Smooth muscle cell (in vitro differentiated cells): ENCODE results near the gene MAD1L1. TPM values are rescaled to one million over a fixed set of nuclear protein-coding genes. Genes with fewer than 3 reads are reported as not detected.
A peak's percentile ranks its signal among the peaks of the same experiment; 100 is the strongest.

ENCODE experiments used
- DNase-seq: peaks from one replicate; lab custom pipeline; 2025; ENCODE audit not compliant: unreplicated experiment; lab: John Stamatoyannopoulos, UW
- H2AFZ ChIP-seq: fragments of 200-600 bp; sonication (generic); 2 replicates; pipeline ENCODE4 v1.6.0; 2016; ENCODE audit warnings: antibody characterized with exemption, low read depth, mild to moderate bottlenecking
- H3F3A ChIP-seq: fragments of 200-600 bp; sonication (generic); 2 replicates; pipeline ENCODE4 v1.6.0; 2017; ENCODE audit warnings: antibody characterized with exemption, low read depth
- H3K27ac ChIP-seq: fragments of 200-600 bp; sonication (generic); 2 replicates; pipeline ENCODE4 v1.5.1; 2016; ENCODE audit warnings: low read depth, mild to moderate bottlenecking
- H3K27me3 ChIP-seq: fragments of 200-600 bp; sonication (generic); 2 replicates; pipeline ENCODE4 v1.6.1; 2016; ENCODE audit warnings: low read depth, mild to moderate bottlenecking
- H3K36me3 ChIP-seq: fragments of 200-600 bp; sonication (generic); 2 replicates; pipeline ENCODE4 v1.5.1; 2016; ENCODE audit warnings: low read depth
- H3K4me1 ChIP-seq: fragments of 200-600 bp; sonication (generic); 2 replicates; pipeline ENCODE4 v1.5.1; 2016; ENCODE audit warnings: low read depth
- H3K4me2 ChIP-seq: fragments of 200-600 bp; sonication (generic); 2 replicates; pipeline ENCODE4 v1.6.0; 2016; ENCODE audit warnings: mild to moderate bottlenecking
- H3K4me3 ChIP-seq: fragments of 200-600 bp; sonication (generic); 2 replicates; pipeline ENCODE4 v1.5.1; 2016; ENCODE audit warnings: mild to moderate bottlenecking
- H3K79me2 ChIP-seq: fragments of 200-600 bp; sonication (generic); 2 replicates; pipeline ENCODE4 v1.6.0; 2016; ENCODE audit warnings: low read depth, mild to moderate bottlenecking
- H3K9ac ChIP-seq: fragments of 200-600 bp; sonication (generic); 2 replicates; pipeline ENCODE4 v1.6.0; 2016; ENCODE audit warnings: low read depth
- H3K9me3 ChIP-seq: fragments of 200-600 bp; sonication (generic); replicated peaks from 2 replicates; pipeline ENCODE4 v1.5.1; 2016; ENCODE audit warnings: low read depth
- H4K20me1 ChIP-seq: fragments of 200-600 bp; sonication (generic); 2 replicates; pipeline ENCODE4 v1.6.0; 2016; ENCODE audit warnings: low read depth
- WGBS: methylation state at CpG from one replicate; pipeline ENCODE4 v1.1.7; 2016; ENCODE audit warnings: low lambda C conversion rate; 5-methylcytosine and 5-hydroxymethylcytosine counted together
- polyA plus RNA-seq: library from polyadenylated mRNA; unstranded; fragments of >200 nt; fragmentation: Nextera tagmentation; extraction: Ambion mirVana; gene quantifications from 2 replicates; pipeline ENCODE4 v1.2.1, GENCODE V29; 2016
- total RNA-seq: library from RNA; depleted of rRNA; stranded (reverse); fragments of >200 nt; gene quantifications from 2 replicates; pipeline ENCODE4 v1.2.3, GENCODE V29; 2014
- TF ChIP-seq, protein P1 (sequence below): fragments of 200-600 bp; sonication (generic); IDR thresholded peaks from 2 replicates; pipeline ENCODE4 v1.5.1; 2017; ENCODE audit warnings: borderline replicate concordance, mild to moderate bottlenecking, antibody characterized with exemption; ENCODE audit not compliant: insufficient read depth, poor library complexity, severe bottlenecking

The MAD1L1 gene
- total RNA-seq (25.0 and 60.7 TPM in 2 replicates), polyA plus RNA-seq (33.4 and 38.4 TPM in 2 replicates)

DNA sequence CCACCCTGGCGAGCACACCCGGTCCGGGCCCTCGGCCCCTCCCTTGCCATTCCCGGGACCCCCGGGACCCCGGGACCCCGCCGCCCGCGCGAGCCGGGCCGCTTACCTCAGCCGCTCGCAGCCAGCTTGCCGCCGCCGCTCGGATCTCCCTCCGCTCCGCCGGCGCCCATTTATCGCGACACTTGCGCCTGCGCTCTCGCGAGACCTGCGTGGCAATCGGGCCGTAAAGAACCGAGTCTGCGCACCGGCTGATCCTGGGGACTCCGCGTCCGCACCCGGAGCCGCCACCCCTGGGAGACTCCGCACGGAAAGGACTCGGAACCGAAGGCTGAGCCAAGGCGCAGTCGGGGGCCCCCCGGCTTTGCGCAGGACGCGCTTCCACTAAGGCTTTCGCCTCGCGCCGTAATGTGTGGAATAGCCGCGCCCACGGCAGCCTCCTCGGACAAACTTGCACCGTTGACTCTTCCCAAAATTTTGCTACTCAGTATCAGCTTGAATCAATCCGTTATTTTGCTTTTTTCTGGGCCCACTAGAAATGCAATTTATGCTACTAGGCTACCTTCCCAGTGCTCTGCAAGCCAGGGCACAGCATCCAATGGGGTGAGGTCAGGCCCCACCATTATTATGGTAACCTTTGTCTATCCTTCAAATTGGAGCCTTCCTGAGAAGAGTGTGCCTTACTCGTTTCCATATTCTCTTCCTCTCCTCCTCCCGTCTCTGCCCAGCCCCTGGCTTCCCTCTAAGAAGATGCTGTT lies at the start of gene MAD1L1:
Gene MAD1L1 (minus strand): TSS at position 180 of the 755 bp plus-strand sequence. CDS start 2,812 bp downstream, outside the sequence.
- Histone ChIP-seq H3K27me3 (no peaks in the 10 kb centered on the region), H3K4me3 (peak within 1 kb of the TSS; percentile 88), H3K27ac (no peak within 1 kb of the TSS), H3K9ac (peak within 1 kb of the TSS; percentile 93), H3K4me2 (peak within 1 kb of the TSS; percentile 87), H4K20me1 (peaks cover 7% of the 10 kb centered on the region), H3K9me3 (no peaks in the 10 kb centered on the region), H3F3A (peaks cover 10% of the 10 kb centered on the region), H3K4me1 (peaks cover 6% of the 10 kb centered on the region), H3K36me3 (no peaks in the 10 kb centered on the region), H2AFZ (peak within 1 kb of the TSS; percentile 67), H3K79me2 (peaks cover 41% of the 10 kb centered on the region)
- TF ChIP-seq, protein P1, sequence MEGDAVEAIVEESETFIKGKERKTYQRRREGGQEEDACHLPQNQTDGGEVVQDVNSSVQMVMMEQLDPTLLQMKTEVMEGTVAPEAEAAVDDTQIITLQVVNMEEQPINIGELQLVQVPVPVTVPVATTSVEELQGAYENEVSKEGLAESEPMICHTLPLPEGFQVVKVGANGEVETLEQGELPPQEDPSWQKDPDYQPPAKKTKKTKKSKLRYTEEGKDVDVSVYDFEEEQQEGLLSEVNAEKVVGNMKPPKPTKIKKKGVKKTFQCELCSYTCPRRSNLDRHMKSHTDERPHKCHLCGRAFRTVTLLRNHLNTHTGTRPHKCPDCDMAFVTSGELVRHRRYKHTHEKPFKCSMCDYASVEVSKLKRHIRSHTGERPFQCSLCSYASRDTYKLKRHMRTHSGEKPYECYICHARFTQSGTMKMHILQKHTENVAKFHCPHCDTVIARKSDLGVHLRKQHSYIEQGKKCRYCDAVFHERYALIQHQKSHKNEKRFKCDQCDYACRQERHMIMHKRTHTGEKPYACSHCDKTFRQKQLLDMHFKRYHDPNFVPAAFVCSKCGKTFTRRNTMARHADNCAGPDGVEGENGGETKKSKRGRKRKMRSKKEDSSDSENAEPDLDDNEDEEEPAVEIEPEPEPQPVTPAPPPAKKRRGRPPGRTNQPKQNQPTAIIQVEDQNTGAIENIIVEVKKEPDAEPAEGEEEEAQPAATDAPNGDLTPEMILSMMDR: no peak
- peak; percentile 72 for DNase-seq
- 1% methylated on average over 46 of the region's 63 CpGs for WGBS

DNA sequence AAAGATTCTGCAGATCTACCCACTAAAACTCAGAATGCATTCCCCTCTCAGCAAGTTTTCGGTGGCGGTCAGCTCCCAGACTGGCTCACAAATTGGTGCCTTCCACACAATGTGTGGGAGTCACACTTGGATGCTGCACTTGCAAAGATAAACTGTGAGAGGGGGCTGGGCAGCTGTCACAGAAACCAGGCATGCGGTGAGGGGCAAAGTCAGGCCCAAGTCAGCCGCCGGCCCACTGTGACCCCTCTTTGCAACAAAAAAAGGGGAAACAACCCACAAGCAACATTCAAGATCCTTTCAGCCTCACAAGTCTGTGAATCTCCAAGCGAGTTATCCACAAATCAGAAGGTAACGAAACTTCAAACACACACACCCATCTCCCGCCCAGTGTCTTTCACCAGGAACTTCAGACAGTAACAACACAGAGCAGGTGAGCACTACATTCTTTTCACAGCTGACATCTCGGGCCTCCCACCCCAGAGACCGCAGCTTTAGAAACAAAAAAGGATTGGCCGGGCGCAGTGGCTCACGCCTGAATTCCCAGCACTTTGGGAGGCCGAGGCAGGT lies 49.5 kb upstream of the MAD1L1 start:
- TF ChIP-seq, protein P1: no peak
- 80% methylated on average over 14 of the region's 14 CpGs for WGBS
- peaks cover 66% of the 10 kb centered on the region for H4K20me1 ChIP-seq
- H2AFZ ChIP-seq: no peak overlapping the region
- H3K27me3 ChIP-seq: no peaks in the 10 kb centered on the region
- H3K36me3 ChIP-seq: no peaks in the 10 kb centered on the region
- H3F3A ChIP-seq: no peaks in the 10 kb centered on the region
- DNase-seq: no peak
- no peak overlapping the region for H3K9ac ChIP-seq
- no peak overlapping the region for H3K4me3 ChIP-seq
- no peak overlapping the region for H3K27ac ChIP-seq
- no peaks in the 10 kb centered on the region for H3K9me3 ChIP-seq
- H3K79me2 ChIP-seq: peaks cover 4% of the 10 kb centered on the region
- no peaks in the 10 kb centered on the region for H3K4me1 ChIP-seq
- no peak overlapping the region for H3K4me2 ChIP-seq

GRCh38 chr7:2281541-2281940 lies 48.8 kb upstream of the MAD1L1 start:
- H3K27me3 ChIP-seq: no peaks in the 10 kb centered on the region
- WGBS: 68% methylated on average over 9 of the region's 9 CpGs
- peaks cover 4% of the 10 kb centered on the region for H3K79me2 ChIP-seq
- H4K20me1 ChIP-seq: peaks cover 61% of the 10 kb centered on the region
- H2AFZ ChIP-seq: no peak overlapping the region
- no peaks in the 10 kb centered on the region for H3F3A ChIP-seq
- DNase-seq: no peak
- no peak overlapping the region for H3K4me3 ChIP-seq
- no peak overlapping the region for H3K4me2 ChIP-seq
- H3K27ac ChIP-seq: peak overlapping the region; percentile 15
- H3K36me3 ChIP-seq: no peaks in the 10 kb centered on the region
- no peaks in the 10 kb centered on the region for H3K4me1 ChIP-seq
- H3K9ac ChIP-seq: no peak overlapping the region
- no peaks in the 10 kb centered on the region for H3K9me3 ChIP-seq
- TF ChIP-seq, protein P1: no peak
